ENCODE results near the gene KAT7. TPM values are rescaled to one million over a fixed set of nuclear protein-coding genes. Genes with fewer than 3 reads are reported as not detected.
A peak's percentile ranks its signal among the peaks of the same experiment; 100 is the strongest.

KAT7 gene
- polyA plus RNA-seq, 3 donors: 17.5 to 28.1 (median 18.1) TPM

- Mint-ChIP-seq H3K4me1 (peaks cover 22% of the 10 kb centered on the region), H3K27ac (peak overlapping the region in 1 of 7 donors; percentile 46), H3K27me3 (ENCODE audit: low read depth in 3 of 3) (peaks cover 0 to 1% (median 0%) of the 10 kb centered on the region in 3 donors), H3K4me3 (no peak overlapping the region), H3K9me3 (peaks cover 0 to 3% (median 0%) of the 10 kb centered on the region in 7 donors), H3K36me3 (peaks cover 0 to 2% of the 10 kb centered on the region in 2 donors)
- Histone ChIP-seq H3K27ac (ENCODE audit: low read depth in 1 of 2, low read length in 2 of 2) (no peak overlapping the region), H3K4me3 (replicated peaks in 1 of 3; ENCODE audit: low read depth in 2 of 3, low read length in 3 of 3) (no peak overlapping the region), H2AFZ (ENCODE audit: insufficient read depth, low read depth, low read length, poor library complexity, severe bottlenecking) (no peak overlapping the region), H4K20me1 (ENCODE audit: insufficient read depth, low read length) (no peaks in the 10 kb centered on the region), H3K27me3 (ENCODE audit: control insufficient read depth in 2 of 2, insufficient read depth in 2 of 2, low read length in 2 of 2) (no peaks in the 10 kb centered on the region), H3K36me3 (replicated peaks in 1 of 2; ENCODE audit: control insufficient read depth in 1 of 2, insufficient read depth in 2 of 2, low read length in 2 of 2) (no peaks in the 10 kb centered on the region), H3K9me3 (replicated peaks in 1 of 2; ENCODE audit: control insufficient read depth in 1 of 2, insufficient read depth in 1 of 2, low read length in 2 of 2) (no peaks in the 10 kb centered on the region), H3K9ac (ENCODE audit: insufficient read depth, low read length, poor library complexity, severe bottlenecking) (no peak overlapping the region), H3K79me2 (ENCODE audit: insufficient read depth, low read length) (no peaks in the 10 kb centered on the region), H3K4me1 (ENCODE audit: control insufficient read depth in 1 of 2, insufficient read depth in 2 of 2, low read length in 2 of 2) (peaks cover 11 to 22% of the 10 kb centered on the region in 2 donors), H3K4me2 (replicated peaks; ENCODE audit: extremely low read depth, low read length, poor library complexity, severe bottlenecking) (no peak overlapping the region)
- 88% methylated on average over 2 of the region's 3 CpGs for WGBS (ENCODE audit: insufficient coverage)
- intact Hi-C loops (cut with micrococcal nuclease): no loop called here
- no peak for TF ChIP-seq CTCF (IDR thresholded peaks at IDR 0.05)
- DNase-seq: no peak
Observed at GRCh38 chr17:49783071-49783715, 5.3 kb upstream of the KAT7 start.

GRCh38 chr17:49783791-49784190 is 4.7 kb upstream of the KAT7 start:
- no peaks in the 10 kb centered on the region for H3K27me3 ChIP-seq (ENCODE audit: control insufficient read depth in 2 of 2, insufficient read depth in 2 of 2, low read length in 2 of 2)
- H4K20me1 ChIP-seq (ENCODE audit: insufficient read depth, low read length): no peaks in the 10 kb centered on the region
- H3K4me3 Mint-ChIP-seq: no peak overlapping the region
- peaks cover 11 to 22% of the 10 kb centered on the region in 2 donors for H3K4me1 ChIP-seq (ENCODE audit: control insufficient read depth in 1 of 2, insufficient read depth in 2 of 2, low read length in 2 of 2)
- peaks cover 0 to 1% (median 0%) of the 10 kb centered on the region in 3 donors for H3K27me3 Mint-ChIP-seq (ENCODE audit: low read depth in 3 of 3)
- TF ChIP-seq CTCF (IDR thresholded peaks at IDR 0.05): no peak
- intact Hi-C loops (cut with micrococcal nuclease): no loop called here
- H2AFZ ChIP-seq (ENCODE audit: insufficient read depth, low read depth, low read length, poor library complexity, severe bottlenecking): no peak overlapping the region
- H3K4me1 Mint-ChIP-seq: peaks cover 22% of the 10 kb centered on the region
- no peaks in the 10 kb centered on the region for H3K9me3 ChIP-seq (replicated peaks in 1 of 2; ENCODE audit: control insufficient read depth in 1 of 2, insufficient read depth in 1 of 2, low read length in 2 of 2)
- H3K9ac ChIP-seq (ENCODE audit: insufficient read depth, low read length, poor library complexity, severe bottlenecking): no peak overlapping the region
- no peak overlapping the region for H3K27ac ChIP-seq (ENCODE audit: low read depth in 1 of 2, low read length in 2 of 2)
- H3K4me3 ChIP-seq (replicated peaks in 1 of 3; ENCODE audit: low read depth in 2 of 3, low read length in 3 of 3): no peak overlapping the region
- no peak overlapping the region for H3K4me2 ChIP-seq (replicated peaks; ENCODE audit: extremely low read depth, low read length, poor library complexity, severe bottlenecking)
- H3K79me2 ChIP-seq (ENCODE audit: insufficient read depth, low read length): peaks cover 4% of the 10 kb centered on the region
- no peaks in the 10 kb centered on the region for H3K36me3 ChIP-seq (replicated peaks in 1 of 2; ENCODE audit: control insufficient read depth in 1 of 2, insufficient read depth in 2 of 2, low read length in 2 of 2)
- DNase-seq: no peak
- peaks cover 0 to 2% of the 10 kb centered on the region in 2 donors for H3K36me3 Mint-ChIP-seq
- H3K27ac Mint-ChIP-seq: peak overlapping the region in 1 of 7 donors; percentile 31
- peaks cover 0 to 3% (median 0%) of the 10 kb centered on the region in 7 donors for H3K9me3 Mint-ChIP-seq

All from CD14-positive monocyte (primary cell).